ENCODE results near the gene GID8. TPM values are rescaled to one million over a fixed set of nuclear protein-coding genes. Genes with fewer than 3 reads are reported as not detected.
A peak's percentile ranks its signal among the peaks of the same experiment; 100 is the strongest.

The GID8 gene
- polyA plus RNA-seq, 1 of the 3 experiments (the other 2 are of a cell fraction): 18.1 TPM

DNA sequence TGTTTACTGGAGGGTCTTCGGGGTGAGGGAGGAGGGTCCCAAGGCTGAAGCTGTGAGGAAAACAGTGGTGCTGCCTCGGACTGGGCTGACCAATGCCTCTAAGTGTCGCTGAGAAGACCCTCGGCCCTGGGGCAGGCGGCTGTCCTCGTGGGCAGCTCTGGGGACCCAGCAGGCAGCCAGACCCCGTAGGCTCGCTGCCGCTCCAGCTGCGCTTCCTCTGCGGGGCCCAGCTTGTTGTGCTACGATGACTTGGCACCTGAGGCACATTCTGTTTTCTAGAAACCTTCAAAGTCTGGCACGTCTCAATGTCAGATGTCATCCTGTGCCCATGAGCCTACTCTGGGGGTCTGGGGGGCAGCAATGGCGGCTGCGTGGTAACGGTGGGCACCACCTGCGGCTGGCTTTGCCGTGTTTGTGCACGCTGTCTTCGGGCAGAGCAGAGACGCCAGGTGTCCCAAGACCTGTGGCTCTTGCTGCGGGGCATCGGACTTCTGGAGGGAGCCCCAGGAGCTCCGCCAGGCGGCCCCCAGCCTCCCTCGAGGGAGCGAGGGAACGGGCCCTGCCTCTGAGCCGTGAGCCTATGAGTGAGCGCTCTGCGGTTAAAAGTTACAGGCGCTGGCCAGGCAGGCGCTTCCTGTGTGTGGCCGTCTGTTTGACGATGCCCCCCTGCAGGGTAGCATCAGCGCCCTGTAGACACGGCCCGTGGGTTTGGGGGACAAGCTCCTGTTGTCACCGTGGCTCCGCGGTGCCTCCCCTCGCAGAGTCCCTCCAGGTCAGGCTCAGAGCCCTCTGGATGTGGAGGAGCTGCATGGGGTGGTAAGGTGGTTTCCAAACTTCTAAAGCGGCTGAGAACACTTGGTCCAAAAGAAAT, 21.4 kb downstream of the GID8 start:
- peaks cover 0 to 3% of the 10 kb centered on the region in 2 experiments; a peak in 1 of 4 replicates for H3K4me1 ChIP-seq (ENCODE audit: control insufficient read depth in 1 of 2, insufficient read depth in 2 of 2, low read depth in 1 of 2, low read length in 1 of 2)
- H3K9me2 ChIP-seq: no peaks in the 10 kb centered on the region
- 0 out of 2 replicates have a peak, but pooled peaks cover 4% of the 10 kb centered on the region for H3K27me3 ChIP-seq (ENCODE audit: insufficient read depth)
- no peak overlapping the region for H3K9ac ChIP-seq
- H3K9me3 ChIP-seq: no peaks in the 10 kb centered on the region
- no peaks in the 10 kb centered on the region for H3F3A ChIP-seq (replicated peaks; ENCODE audit: insufficient read depth)
- ChIA-PET CTCF (interaction anchor here (0.9 to 1.8 kb wide), 3 partner anchors 12 to 38 kb away, joined by 3 to 8 read pairs (median 4); no protein-coding TSS in a partner anchor), POLR2A (no interaction called here)
- no peaks in the 10 kb centered on the region for H4K20me1 ChIP-seq (ENCODE audit: insufficient read depth)
- no peak overlapping the region for H3K4me3 ChIP-seq (ENCODE audit: low read depth in 2 of 2, low read length in 1 of 2)
- DNase-seq: peak; percentile 12
- H3K79me2 ChIP-seq (ENCODE audit: insufficient read depth): no peaks in the 10 kb centered on the region
- no peak overlapping the region for H2AFZ ChIP-seq (ENCODE audit: low read depth)
- no peak overlapping the region for H3K27ac ChIP-seq (ENCODE audit: low read depth in 2 of 2, low read length in 1 of 2)
- TF ChIP-seq EP300 (IDR thresholded peaks at IDR 0.05; ENCODE audit: borderline replicate concordance in 1 of 2, low read depth in 1 of 2, low read length in 1 of 2): no peak
- TF ChIP-seq SIN3A (IDR thresholded peaks at IDR 0.05; ENCODE audit: borderline replicate concordance, low read depth, low read length): no peak
- TF ChIP-seq TEAD4 (IDR thresholded peaks at IDR 0.05; ENCODE audit: borderline replicate concordance, insufficient read depth): no peak
- TF ChIP-seq POLR2AphosphoS5 (IDR thresholded peaks at IDR 0.05; ENCODE audit: low read depth, low read length): no peak
- no peak for TF ChIP-seq CHD2 (IDR thresholded peaks at IDR 0.05; ENCODE audit: low read length, partially characterized antibody)
- TF ChIP-seq, protein P1, sequence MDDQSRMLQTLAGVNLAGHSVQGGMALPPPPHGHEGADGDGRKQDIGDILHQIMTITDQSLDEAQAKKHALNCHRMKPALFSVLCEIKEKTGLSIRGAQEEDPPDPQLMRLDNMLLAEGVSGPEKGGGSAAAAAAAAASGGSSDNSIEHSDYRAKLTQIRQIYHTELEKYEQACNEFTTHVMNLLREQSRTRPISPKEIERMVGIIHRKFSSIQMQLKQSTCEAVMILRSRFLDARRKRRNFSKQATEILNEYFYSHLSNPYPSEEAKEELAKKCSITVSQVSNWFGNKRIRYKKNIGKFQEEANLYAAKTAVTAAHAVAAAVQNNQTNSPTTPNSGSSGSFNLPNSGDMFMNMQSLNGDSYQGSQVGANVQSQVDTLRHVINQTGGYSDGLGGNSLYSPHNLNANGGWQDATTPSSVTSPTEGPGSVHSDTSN (IDR thresholded peaks at IDR 0.05): no peak
- TF ChIP-seq, protein P2, sequence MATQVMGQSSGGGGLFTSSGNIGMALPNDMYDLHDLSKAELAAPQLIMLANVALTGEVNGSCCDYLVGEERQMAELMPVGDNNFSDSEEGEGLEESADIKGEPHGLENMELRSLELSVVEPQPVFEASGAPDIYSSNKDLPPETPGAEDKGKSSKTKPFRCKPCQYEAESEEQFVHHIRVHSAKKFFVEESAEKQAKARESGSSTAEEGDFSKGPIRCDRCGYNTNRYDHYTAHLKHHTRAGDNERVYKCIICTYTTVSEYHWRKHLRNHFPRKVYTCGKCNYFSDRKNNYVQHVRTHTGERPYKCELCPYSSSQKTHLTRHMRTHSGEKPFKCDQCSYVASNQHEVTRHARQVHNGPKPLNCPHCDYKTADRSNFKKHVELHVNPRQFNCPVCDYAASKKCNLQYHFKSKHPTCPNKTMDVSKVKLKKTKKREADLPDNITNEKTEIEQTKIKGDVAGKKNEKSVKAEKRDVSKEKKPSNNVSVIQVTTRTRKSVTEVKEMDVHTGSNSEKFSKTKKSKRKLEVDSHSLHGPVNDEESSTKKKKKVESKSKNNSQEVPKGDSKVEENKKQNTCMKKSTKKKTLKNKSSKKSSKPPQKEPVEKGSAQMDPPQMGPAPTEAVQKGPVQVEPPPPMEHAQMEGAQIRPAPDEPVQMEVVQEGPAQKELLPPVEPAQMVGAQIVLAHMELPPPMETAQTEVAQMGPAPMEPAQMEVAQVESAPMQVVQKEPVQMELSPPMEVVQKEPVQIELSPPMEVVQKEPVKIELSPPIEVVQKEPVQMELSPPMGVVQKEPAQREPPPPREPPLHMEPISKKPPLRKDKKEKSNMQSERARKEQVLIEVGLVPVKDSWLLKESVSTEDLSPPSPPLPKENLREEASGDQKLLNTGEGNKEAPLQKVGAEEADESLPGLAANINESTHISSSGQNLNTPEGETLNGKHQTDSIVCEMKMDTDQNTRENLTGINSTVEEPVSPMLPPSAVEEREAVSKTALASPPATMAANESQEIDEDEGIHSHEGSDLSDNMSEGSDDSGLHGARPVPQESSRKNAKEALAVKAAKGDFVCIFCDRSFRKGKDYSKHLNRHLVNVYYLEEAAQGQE (IDR thresholded peaks at IDR 0.05; ENCODE audit: low read depth, low read length): no peak
- TF ChIP-seq FOXM1 (IDR thresholded peaks at IDR 0.05; ENCODE audit: low read depth): no peak
- TF ChIP-seq TAF1 (IDR thresholded peaks at IDR 0.05; ENCODE audit: borderline replicate concordance, low read depth, low read length): no peak
- TF ChIP-seq, protein P3, sequence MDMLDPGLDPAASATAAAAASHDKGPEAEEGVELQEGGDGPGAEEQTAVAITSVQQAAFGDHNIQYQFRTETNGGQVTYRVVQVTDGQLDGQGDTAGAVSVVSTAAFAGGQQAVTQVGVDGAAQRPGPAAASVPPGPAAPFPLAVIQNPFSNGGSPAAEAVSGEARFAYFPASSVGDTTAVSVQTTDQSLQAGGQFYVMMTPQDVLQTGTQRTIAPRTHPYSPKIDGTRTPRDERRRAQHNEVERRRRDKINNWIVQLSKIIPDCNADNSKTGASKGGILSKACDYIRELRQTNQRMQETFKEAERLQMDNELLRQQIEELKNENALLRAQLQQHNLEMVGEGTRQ (IDR thresholded peaks at IDR 0.05; ENCODE audit: borderline replicate concordance, low read depth, low read length): no peak
- no peak for TF ChIP-seq MEF2A (IDR thresholded peaks at IDR 0.05; ENCODE audit: borderline replicate concordance, low read depth)
- no peak for TF ChIP-seq SMC3 (IDR thresholded peaks at IDR 0.05; ENCODE audit: low read depth, low read length)
- TF ChIP-seq RFX5 (IDR thresholded peaks at IDR 0.05; ENCODE audit: low read length): no peak
- TF ChIP-seq FOSL2 (IDR thresholded peaks at IDR 0.05; ENCODE audit: borderline replicate concordance, low read depth): no peak
- no peak for TF ChIP-seq NRF1 (IDR thresholded peaks at IDR 0.05; ENCODE audit: low read depth, low read length)
- no peak for TF ChIP-seq JUND (IDR thresholded peaks at IDR 0.05)
- no peak for TF ChIP-seq GABPA (IDR thresholded peaks at IDR 0.05; ENCODE audit: low read depth)
- TF ChIP-seq, protein P4, sequence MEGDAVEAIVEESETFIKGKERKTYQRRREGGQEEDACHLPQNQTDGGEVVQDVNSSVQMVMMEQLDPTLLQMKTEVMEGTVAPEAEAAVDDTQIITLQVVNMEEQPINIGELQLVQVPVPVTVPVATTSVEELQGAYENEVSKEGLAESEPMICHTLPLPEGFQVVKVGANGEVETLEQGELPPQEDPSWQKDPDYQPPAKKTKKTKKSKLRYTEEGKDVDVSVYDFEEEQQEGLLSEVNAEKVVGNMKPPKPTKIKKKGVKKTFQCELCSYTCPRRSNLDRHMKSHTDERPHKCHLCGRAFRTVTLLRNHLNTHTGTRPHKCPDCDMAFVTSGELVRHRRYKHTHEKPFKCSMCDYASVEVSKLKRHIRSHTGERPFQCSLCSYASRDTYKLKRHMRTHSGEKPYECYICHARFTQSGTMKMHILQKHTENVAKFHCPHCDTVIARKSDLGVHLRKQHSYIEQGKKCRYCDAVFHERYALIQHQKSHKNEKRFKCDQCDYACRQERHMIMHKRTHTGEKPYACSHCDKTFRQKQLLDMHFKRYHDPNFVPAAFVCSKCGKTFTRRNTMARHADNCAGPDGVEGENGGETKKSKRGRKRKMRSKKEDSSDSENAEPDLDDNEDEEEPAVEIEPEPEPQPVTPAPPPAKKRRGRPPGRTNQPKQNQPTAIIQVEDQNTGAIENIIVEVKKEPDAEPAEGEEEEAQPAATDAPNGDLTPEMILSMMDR (IDR thresholded peaks at IDR 0.05): no peak
- TF ChIP-seq RAD21 (IDR thresholded peaks at IDR 0.05; ENCODE audit: low read length): no peak
- no peak for TF ChIP-seq TCF12 (IDR thresholded peaks at IDR 0.05)
- H3K4me2 ChIP-seq: no peak overlapping the region
- WGBS (ENCODE audit: low lambda C conversion rate): 70% methylated on average over 14 of the region's 43 CpGs
- H3K36me3 ChIP-seq (replicated peaks in 1 of 2; ENCODE audit: control insufficient read depth in 1 of 2, insufficient read depth in 2 of 2, low read length in 1 of 2): no peaks in the 10 kb centered on the region

All from SK-N-SH (cell line).